ENCODE results near the gene COL1A2. TPM values are rescaled to one million over a fixed set of nuclear protein-coding genes. Genes with fewer than 3 reads are reported as not detected.

COL1A2 gene
- total and polyA plus RNA-seq, 8 donors: 10.9 to 467 (median 17.7) TPM

- Histone ChIP-seq H3K27me3 (peaks cover 0 to 3% (median 0%) of the 10 kb centered on the region in 4 donors), H3K4me1 (no peaks in the 10 kb centered on the region), H3K27ac (no peak overlapping the region), H3K9me3 (no peaks in the 10 kb centered on the region), H3K4me3 (no peak overlapping the region), H3K36me3 (no peaks in the 10 kb centered on the region)
- no peak for FAIRE-seq
- DNase-seq: no peak
- ATAC-seq: no peak
- no peak for TF ChIP-seq CTCF (IDR thresholded peaks at IDR 0.05)
- WGBS, 2 donors: 60 to 64% methylated on average over 3 of the region's 3 CpGs
- intact Hi-C loops (cut with DNase I): no loop called here
Measured at GRCh38 chr7:94439893-94440381, 45.2 kb downstream of the COL1A2 start.

- DNase-seq (no peak), FAIRE-seq (no peak), ATAC-seq (peak in 3 of 4 donors; percentile 43 to 74 (median 52))
- no peak overlapping the region for H3K27ac ChIP-seq
- intact Hi-C loops (cut with DNase I): no loop called here
- no peaks in the 10 kb centered on the region for H3K36me3 ChIP-seq
- 63 to 66% methylated on average over 7 of the region's 7 CpGs for WGBS, 2 donors
- H3K4me1 ChIP-seq: no peaks in the 10 kb centered on the region
- TF ChIP-seq CTCF (IDR thresholded peaks at IDR 0.05): no peak
- no peak overlapping the region for H3K4me3 ChIP-seq
- H3K9me3 ChIP-seq: no peaks in the 10 kb centered on the region
- peaks cover 0 to 3% (median 0%) of the 10 kb centered on the region in 4 donors for H3K27me3 ChIP-seq
Measured at GRCh38 chr7:94440451-94441039, 45.9 kb downstream of the COL1A2 start.

GRCh38 chr7:94441138-94441537, 46.4 kb downstream of the COL1A2 start:
- Histone ChIP-seq H3K27ac (no peak overlapping the region), H3K9me3 (no peaks in the 10 kb centered on the region), H3K36me3 (no peaks in the 10 kb centered on the region), H3K4me3 (no peak overlapping the region), H3K4me1 (no peaks in the 10 kb centered on the region), H3K27me3 (peaks cover 0 to 3% (median 0%) of the 10 kb centered on the region in 4 donors)
- ATAC-seq (no peak), FAIRE-seq (no peak), DNase-seq (no peak)
- TF ChIP-seq CTCF (IDR thresholded peaks at IDR 0.05): no peak
- 68 to 73% methylated on average over 3 of the region's 3 CpGs for WGBS, 2 donors
- intact Hi-C loops (cut with DNase I): no loop called here

GRCh38 chr7:94442639-94443038, 47.9 kb downstream of the COL1A2 start:
- intact Hi-C loops (cut with DNase I): no loop called here
- DNase-seq: no peak
- H3K27me3 ChIP-seq: no peaks in the 10 kb centered on the region
- TF ChIP-seq CTCF (IDR thresholded peaks at IDR 0.05): no peak
- no peaks in the 10 kb centered on the region for H3K9me3 ChIP-seq
- no peak overlapping the region for H3K27ac ChIP-seq
- no peak for FAIRE-seq
- ATAC-seq: no peak
- 91 to 99% methylated on average over 3 of the region's 3 CpGs for WGBS, 2 donors
- H3K36me3 ChIP-seq: no peaks in the 10 kb centered on the region
- H3K4me3 ChIP-seq: no peak overlapping the region
- no peaks in the 10 kb centered on the region for H3K4me1 ChIP-seq

GRCh38 chr7:94444813-94445212, 50.1 kb downstream of the COL1A2 start:
- Histone ChIP-seq H3K4me1 (peaks cover 0 to 4% (median 0%) of the 10 kb centered on the region in 3 donors), H3K27ac (no peak overlapping the region), H3K4me3 (no peak overlapping the region), H3K27me3 (no peaks in the 10 kb centered on the region), H3K9me3 (no peaks in the 10 kb centered on the region), H3K36me3 (no peaks in the 10 kb centered on the region)
- DNase-seq: no peak
- TF ChIP-seq CTCF (IDR thresholded peaks at IDR 0.05): no peak
- intact Hi-C loops (cut with DNase I): no loop called here
- ATAC-seq: no peak
- FAIRE-seq: no peak
- WGBS, 2 donors: 36% methylated on average over 2 of the region's 2 CpGs

Data from pancreas (tissue), 10 donors.